K562 (cell line): ENCODE measurements around the gene SYCE1. TPM values are rescaled to one million over a fixed set of nuclear protein-coding genes. Genes with fewer than 3 reads are reported as not detected.
"Not testable (repeated sequence)": the region's sequence is repeated elsewhere in the genome, so short reads cannot be mapped to it uniquely, and the experiment has no call there.

Experiments used
- ATAC-seq: fragments of 200-7000 bp; cut with Tn5 transposase; 3 replicates; pipeline ENCODE4 v1.9.1; 2020; ENCODE audit warnings: moderate library complexity
- BruUV-seq: library from RNA; stranded (reverse); fragments of 400-500 nt; replicated peaks from 2 replicates; lab custom pipeline; 2021; lab: Mats Ljungman, UMichigan
- CTCF ChIA-PET: fragments of 300-600 bp; formaldehyde crosslinking; extraction: SDS; loops from one replicate; lab custom pipeline; 2021; ENCODE audit warnings: low intra/inter-chr PET ratio; lab: Yijun Ruan, JAX
- POLR2A ChIA-PET: fragments of 300-600, 350-650 bp; sonication (Branson Sonifier 250); formaldehyde crosslinking; extraction: SDS; loops from one replicate; lab custom pipeline; 2021; ENCODE audit warnings: antibody characterized with exemption, inconsistent platforms; lab: Yijun Ruan, JAX
- DNase-seq, 4 experiments: peaks; one replicate each; pipeline versions ENCODE4 v3.0.0 to v3.0.0-alpha.2; 2011 to 2018; ENCODE audit warnings: low spot score in 3 of 4, mixed read lengths in 3 of 4; ENCODE audit errors: extremely low read depth in 1 of 4
- FAIRE-seq: peaks from 2 replicates; lab custom pipeline; 2011; peaks lifted over from hg19 to GRCh38; lab: Jason Lieb, UNC
- H2AFZ ChIP-seq: 2 replicates; pipeline ENCODE4 v1.6.0; 2011; ENCODE audit warnings: low read depth, low read length, control low read depth, inconsistent platforms
- H3K27ac ChIP-seq: fragments of 200-600 bp; 3 replicates; pipeline ENCODE4 v1.8.0; 2011; ENCODE audit warnings: low read depth, mild to moderate bottlenecking, control low read depth, inconsistent platforms, low read length, moderate library complexity, mixed read lengths; ENCODE audit errors: extremely low read depth
- H3K27me3 ChIP-seq, 2 experiments: fragments of 300-600 bp in 1 of 2; 2 replicates in 1 of 2; 3 replicates in 1 of 2; pipeline versions ENCODE4 v1.6.0 to v1.8.0; 2011; ENCODE audit warnings: inconsistent platforms in 2 of 2, low read length in 2 of 2, mild to moderate bottlenecking in 1 of 2, mixed read lengths in 1 of 2, moderate library complexity in 1 of 2; ENCODE audit not compliant: control insufficient read depth in 2 of 2, insufficient read depth in 2 of 2
- H3K36me3 ChIP-seq: fragments of 300-600 bp; 3 replicates; pipeline ENCODE4 v1.8.0; 2011; ENCODE audit warnings: mild to moderate bottlenecking, low read length, inconsistent platforms; ENCODE audit not compliant: control insufficient read depth, insufficient read depth
- H3K4me1 ChIP-seq, 2 experiments: fragments of 200-600 bp in 1 of 2; replicated peaks in 1 of 2; 2 replicates in 1 of 2; 3 replicates in 1 of 2; pipeline versions ENCODE4 v1.5.1 to v1.8.0; 2011; ENCODE audit warnings: inconsistent platforms in 2 of 2, low read length in 2 of 2, mild to moderate bottlenecking in 1 of 2, mixed read lengths in 1 of 2, moderate library complexity in 1 of 2; ENCODE audit not compliant: control insufficient read depth in 2 of 2, insufficient read depth in 2 of 2
- H3K4me2 ChIP-seq: 2 replicates; pipeline ENCODE4 v1.6.1; 2011; ENCODE audit warnings: low read length, control low read depth, inconsistent platforms, mixed read lengths; ENCODE audit not compliant: insufficient read depth
- H3K4me3 ChIP-seq: fragments of 200-600 bp; sonication (generic), shearing (Covaris generic); 2 replicates; pipeline ENCODE4 v1.5.1; 2016; ENCODE audit warnings: control low read depth, inconsistent platforms
- H3K79me2 ChIP-seq: fragments of 200-600 bp; 3 replicates; pipeline ENCODE4 v1.8.0; 2011; ENCODE audit warnings: low read length, inconsistent platforms; ENCODE audit not compliant: control insufficient read depth, insufficient read depth
- H3K9ac ChIP-seq, 2 experiments: 2 replicates each; pipeline versions ENCODE4 v1.6.0 to v1.6.1; 2011; ENCODE audit warnings: low read depth in 2 of 2, low read length in 2 of 2, control low read depth in 1 of 2, inconsistent platforms in 1 of 2, mild to moderate bottlenecking in 1 of 2, mixed read lengths in 1 of 2; ENCODE audit not compliant: insufficient read depth in 1 of 2
- H3K9me1 ChIP-seq: one replicate; pipeline ENCODE4 v1.6.0; 2011; ENCODE audit warnings: inconsistent platforms, mild to moderate bottlenecking, low read length, moderate library complexity; ENCODE audit not compliant: control insufficient read depth, insufficient read depth
- H3K9me3 ChIP-seq: replicated peaks from 2 replicates; pipeline ENCODE4 v1.5.1; 2011; ENCODE audit warnings: low read depth, low read length, inconsistent platforms; ENCODE audit not compliant: control insufficient read depth, insufficient read depth
- H4K20me1 ChIP-seq: replicated peaks from 2 replicates; pipeline ENCODE4 v1.6.1; 2011; ENCODE audit warnings: low read length, inconsistent platforms, mixed read lengths; ENCODE audit not compliant: control insufficient read depth, insufficient read depth
- RERE ChIP-seq: sonication (generic); formaldehyde crosslinking; IDR thresholded peaks from 2 replicates; pipeline ENCODE4 v1.8.0; 2023; ENCODE audit warnings: missing genetic modification reagents, mild to moderate bottlenecking, borderline replicate concordance
- REST ChIP-seq, 2 experiments: fragments of 450-650 bp; formaldehyde crosslinking in 1 of 2; IDR thresholded peaks; 2 replicates each; pipeline versions ENCODE4 v1.4.0 to v1.6.1; 2014 to 2020; ENCODE audit warnings: mild to moderate bottlenecking in 2 of 2, borderline replicate concordance in 1 of 2, low read depth in 1 of 2
- SRF ChIP-seq, 2 experiments: fragments of 250-450, 450-650 bp in 1 of 2; sonication (Bioruptor Pico) in 1 of 2; sonication (generic) in 1 of 2; formaldehyde crosslinking; IDR thresholded peaks; 2 replicates each; pipeline versions ENCODE4 v1.5.0 to v1.5.1; 2020 to 2022; ENCODE audit warnings: mild to moderate bottlenecking in 1 of 2, missing genetic modification reagents in 1 of 2
- WGBS: fragments of 100-300 bp; shearing (Covaris generic); methylation state at CpG from one replicate; pipeline ENCODE4 v1.1.6; 2016; ENCODE audit warnings: low coverage, mixed read lengths; ENCODE audit not compliant: insufficient coverage; ENCODE audit errors: missing lambda C conversion rate; 5-methylcytosine and 5-hydroxymethylcytosine counted together
- in situ Hi-C: fragments of 300-500 bp; cut with MboI; formaldehyde crosslinking; loops from 4 replicates; pipeline ENCODE4 v1.15.0; 2018; ENCODE audit warnings: inconsistent platforms, mixed read lengths
- intact Hi-C: fragments of 100-400 bp; cut with micrococcal nuclease; formaldehyde crosslinking; loops from 2 replicates; pipeline ENCODE4 v1.14.2; 2022
- polyA plus RNA-seq, 8 experiments: library from polyadenylated mRNA; depleted of rRNA in 4 of 8; stranded (reverse) in 5 of 8; unstranded in 3 of 8; fragments of >200 nt; fragmentation: Nextera tagmentation in 2 of 8; fragmentation: Illumina TruSeq in 1 of 8; extraction: Ambion mirVana in 2 of 8; extraction: Trizol in 1 of 8; gene quantifications; 2 replicates each; pipeline versions ENCODE4 v1.2.1 to v1.2.3, GENCODE V29; 2011 to 2014; ENCODE audit warnings: inconsistent platforms in 1 of 8, missing spikeins in 1 of 8
- total RNA-seq, 7 experiments: library from RNA; depleted of rRNA in 6 of 7; stranded (reverse); fragments of >200 nt in 6 of 7; fragmentation: Illumina TruSeq in 2 of 7; extraction: Trizol in 2 of 7; gene quantifications; 2 replicates each; pipeline versions ENCODE4 v1.2.1 to v1.2.3, GENCODE V29; 2011 to 2021; ENCODE audit warnings: low replicate concordance in 1 of 7

The SYCE1 gene
- total and polyA plus RNA-seq, 9 of the 15 experiments (the other 6 are each of a cell fraction or from before 2014, with no cell fraction given): not detected

DNA sequence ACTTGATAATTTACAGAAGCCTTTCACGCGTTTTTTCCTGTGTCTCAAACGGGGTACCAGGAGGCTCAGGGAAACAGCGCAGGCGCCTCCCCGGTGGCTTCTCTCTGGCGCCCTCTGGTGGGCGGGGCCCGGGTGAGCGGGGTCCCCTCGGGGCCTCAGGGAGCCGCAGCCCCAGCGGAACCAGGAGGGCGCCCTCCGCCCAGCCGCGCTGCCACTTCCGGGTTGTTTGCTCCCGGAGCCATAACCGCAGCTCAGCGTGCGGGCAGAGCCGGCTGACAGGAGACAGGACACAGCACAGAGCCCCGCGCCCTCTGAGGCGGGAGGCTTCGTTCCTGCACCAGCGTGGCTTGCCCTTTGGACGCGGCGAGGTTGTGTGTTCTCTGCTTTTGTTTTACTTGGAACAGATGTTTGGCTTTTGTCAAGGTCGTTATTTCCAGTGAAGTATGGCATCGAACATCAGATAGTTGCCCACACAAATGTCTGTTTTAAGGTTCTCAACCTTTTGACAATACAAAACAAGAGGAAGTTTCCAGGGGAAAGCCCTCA is 45.1 kb downstream of the SYCE1 start (continued):
- TF ChIP-seq REST (IDR thresholded peaks at IDR 0.05; ENCODE audit: borderline replicate concordance) (peak; percentile 56), REST (CRISPR knock-in tag; IDR thresholded peaks at IDR 0.05; ENCODE audit: low read depth) (no peak), RERE (no peak), SRF (CRISPR knock-in tag; IDR thresholded peaks at IDR 0.05) (0 out of 4 replicates have a peak, but pooled peaks of 1 of the 2 experiments have one; percentile 22)

DNA sequence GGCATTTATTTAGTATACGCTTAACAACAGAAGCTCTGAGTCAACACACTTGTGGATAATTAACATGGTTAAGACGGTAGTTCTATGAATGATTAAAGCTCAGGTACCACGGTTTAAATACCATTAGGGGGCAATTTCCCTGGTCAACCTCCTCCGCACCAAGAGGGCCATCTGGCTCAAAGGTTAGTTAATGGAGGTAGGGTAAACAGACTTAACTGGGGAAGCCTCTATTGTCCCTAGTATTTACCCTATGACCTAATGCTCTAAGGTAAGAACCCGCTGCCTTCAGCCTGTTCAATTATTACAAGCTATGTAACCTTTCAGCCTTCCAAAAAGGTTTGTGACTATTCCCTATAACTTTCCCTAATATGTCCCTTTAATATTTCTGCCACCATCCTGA is 46.9 kb downstream of the SYCE1 start:
- BruUV-seq, H4K20me1 ChIP-seq, H3K27me3 ChIP-seq, H3K27ac ChIP-seq, intact Hi-C loops, H3K36me3 ChIP-seq, FAIRE-seq, H3K9ac ChIP-seq, H2AFZ ChIP-seq, CTCF ChIA-PET, H3K79me2 ChIP-seq, H3K4me2 ChIP-seq, H3K9me1 ChIP-seq, in situ Hi-C loops, DNase-seq, ATAC-seq, H3K4me1 ChIP-seq, H3K9me3 ChIP-seq, H3K4me3 ChIP-seq: not testable (repeated sequence)
- 1% methylated on average over 5 of the region's 5 CpGs for WGBS
- POLR2A ChIA-PET: interaction anchor here (1.5 kb wide), 1 partner anchor 12 kb away, joined by 6 read pairs; no protein-coding TSS in a partner anchor
